ENCODE measurements around the gene BFSP2.

The BFSP2 gene

GRCh38 chr3:133408366-133408765 lies 8.5 kb downstream of the BFSP2 start:
- TF ChIP-seq, protein P1, sequence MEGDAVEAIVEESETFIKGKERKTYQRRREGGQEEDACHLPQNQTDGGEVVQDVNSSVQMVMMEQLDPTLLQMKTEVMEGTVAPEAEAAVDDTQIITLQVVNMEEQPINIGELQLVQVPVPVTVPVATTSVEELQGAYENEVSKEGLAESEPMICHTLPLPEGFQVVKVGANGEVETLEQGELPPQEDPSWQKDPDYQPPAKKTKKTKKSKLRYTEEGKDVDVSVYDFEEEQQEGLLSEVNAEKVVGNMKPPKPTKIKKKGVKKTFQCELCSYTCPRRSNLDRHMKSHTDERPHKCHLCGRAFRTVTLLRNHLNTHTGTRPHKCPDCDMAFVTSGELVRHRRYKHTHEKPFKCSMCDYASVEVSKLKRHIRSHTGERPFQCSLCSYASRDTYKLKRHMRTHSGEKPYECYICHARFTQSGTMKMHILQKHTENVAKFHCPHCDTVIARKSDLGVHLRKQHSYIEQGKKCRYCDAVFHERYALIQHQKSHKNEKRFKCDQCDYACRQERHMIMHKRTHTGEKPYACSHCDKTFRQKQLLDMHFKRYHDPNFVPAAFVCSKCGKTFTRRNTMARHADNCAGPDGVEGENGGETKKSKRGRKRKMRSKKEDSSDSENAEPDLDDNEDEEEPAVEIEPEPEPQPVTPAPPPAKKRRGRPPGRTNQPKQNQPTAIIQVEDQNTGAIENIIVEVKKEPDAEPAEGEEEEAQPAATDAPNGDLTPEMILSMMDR (IDR thresholded peaks at IDR 0.05; ENCODE audit: low read depth, low read length), result no peak
- DNase-seq (ENCODE audit: extremely low read depth, low read depth), result no peak

DNA sequence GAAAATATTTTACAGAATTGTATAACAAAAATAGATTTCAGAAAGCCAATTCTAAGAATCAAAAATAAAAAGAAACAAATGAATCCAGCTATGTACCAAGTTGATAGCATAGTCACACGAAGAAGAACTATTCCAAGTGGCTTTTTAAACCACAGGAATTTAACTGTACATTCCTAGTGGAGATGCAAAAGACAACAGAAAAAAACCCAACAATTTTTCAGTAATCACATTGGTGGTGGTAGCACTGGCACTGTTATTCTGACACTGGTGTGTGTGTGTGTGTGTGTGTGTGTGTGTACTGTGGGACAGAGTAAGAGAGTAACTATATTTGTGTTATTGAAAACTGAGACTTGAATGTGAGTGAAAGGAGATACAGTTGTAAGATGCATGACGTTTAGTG lies 9.1 kb downstream of the BFSP2 start:
- TF ChIP-seq, protein P1 (IDR thresholded peaks at IDR 0.05; ENCODE audit: low read depth, low read length), result no peak
- DNase-seq (ENCODE audit: extremely low read depth, low read depth), result no peak

DNA sequence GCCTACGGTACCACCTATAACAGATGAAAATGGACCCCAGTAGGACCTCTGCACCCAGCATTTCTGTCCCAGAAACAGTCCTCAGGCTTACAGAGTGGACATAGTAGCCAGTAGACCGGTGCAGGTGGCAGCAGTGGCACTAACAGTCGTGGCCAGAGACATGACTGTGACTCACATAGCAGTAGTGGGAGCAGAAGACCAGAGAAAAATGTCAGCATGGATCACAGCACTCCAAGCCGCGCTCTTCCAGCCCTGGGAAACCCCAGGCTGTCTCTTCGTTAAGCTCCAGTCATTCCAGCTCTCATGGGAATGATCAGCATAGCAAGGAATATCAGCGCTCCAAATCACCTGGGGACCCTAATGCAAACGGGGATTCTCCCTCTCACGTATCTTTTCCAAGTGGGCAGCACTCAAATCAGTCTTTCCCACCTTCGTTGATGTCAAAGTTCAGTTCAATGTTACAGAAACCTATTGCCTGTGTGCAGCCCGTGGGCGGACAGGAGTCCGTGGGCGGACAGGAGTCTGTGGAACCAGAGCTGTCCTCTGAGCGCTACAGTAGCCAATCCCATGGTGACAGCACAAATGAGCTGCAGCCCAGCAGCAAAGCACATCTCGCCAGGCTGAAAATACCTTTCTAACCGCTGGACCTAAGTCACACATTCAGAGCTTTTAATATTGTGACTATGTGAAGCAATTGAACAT lies 10.5 kb downstream of the BFSP2 start:
- DNase-seq (ENCODE audit: extremely low read depth, low read depth), result no peak
- TF ChIP-seq, protein P1 (IDR thresholded peaks at IDR 0.05; ENCODE audit: low read depth, low read length), result no peak

DNA sequence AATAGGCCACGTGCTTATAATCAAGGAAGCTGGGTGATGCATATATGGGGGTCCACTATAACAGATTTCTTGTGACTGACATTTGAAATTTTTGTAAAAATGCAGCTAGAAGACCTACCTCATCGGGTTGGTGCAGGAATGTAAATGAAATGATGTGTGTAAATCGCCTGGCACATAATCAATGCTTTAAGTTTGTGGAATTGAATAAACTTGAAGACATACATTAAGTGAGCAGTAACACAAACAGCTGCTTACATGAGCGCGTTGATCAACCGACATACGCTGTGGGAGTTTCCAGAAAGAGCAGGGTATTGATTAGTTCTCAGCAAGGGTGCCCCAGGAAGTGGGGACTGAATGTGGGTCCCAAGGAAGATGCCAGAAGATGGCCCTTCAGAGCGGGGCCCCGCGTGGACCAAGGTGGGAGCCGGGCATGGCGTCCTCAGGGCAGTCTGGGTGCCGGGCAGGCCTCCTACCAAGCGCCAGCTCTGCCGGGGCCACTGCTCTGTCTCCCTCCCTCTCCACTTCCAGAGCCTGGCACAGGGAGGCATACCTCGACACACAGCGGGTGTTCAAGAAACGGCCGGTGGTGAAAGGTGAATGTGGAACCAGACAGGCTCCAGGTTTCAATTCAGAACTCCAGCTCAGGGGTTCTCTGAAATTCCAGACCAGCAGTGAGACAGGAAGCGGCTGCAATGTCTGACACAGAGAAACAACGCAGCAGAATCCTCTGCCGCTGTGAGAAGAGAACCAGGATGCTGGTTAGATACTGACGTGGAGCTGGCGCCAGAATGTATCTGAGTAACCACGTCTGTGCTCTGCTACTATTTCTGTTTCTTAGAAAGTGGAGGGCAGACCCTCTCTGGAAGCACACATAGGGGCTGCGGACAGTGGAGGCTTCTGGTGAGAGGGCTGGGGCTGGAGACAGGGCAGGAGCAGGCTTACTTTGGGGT lies 12.6 kb downstream of the BFSP2 start:
- no peak for DNase-seq (ENCODE audit: extremely low read depth, low read depth)
- TF ChIP-seq, protein P1 (IDR thresholded peaks at IDR 0.05; ENCODE audit: low read depth, low read length), result no peak

DNA sequence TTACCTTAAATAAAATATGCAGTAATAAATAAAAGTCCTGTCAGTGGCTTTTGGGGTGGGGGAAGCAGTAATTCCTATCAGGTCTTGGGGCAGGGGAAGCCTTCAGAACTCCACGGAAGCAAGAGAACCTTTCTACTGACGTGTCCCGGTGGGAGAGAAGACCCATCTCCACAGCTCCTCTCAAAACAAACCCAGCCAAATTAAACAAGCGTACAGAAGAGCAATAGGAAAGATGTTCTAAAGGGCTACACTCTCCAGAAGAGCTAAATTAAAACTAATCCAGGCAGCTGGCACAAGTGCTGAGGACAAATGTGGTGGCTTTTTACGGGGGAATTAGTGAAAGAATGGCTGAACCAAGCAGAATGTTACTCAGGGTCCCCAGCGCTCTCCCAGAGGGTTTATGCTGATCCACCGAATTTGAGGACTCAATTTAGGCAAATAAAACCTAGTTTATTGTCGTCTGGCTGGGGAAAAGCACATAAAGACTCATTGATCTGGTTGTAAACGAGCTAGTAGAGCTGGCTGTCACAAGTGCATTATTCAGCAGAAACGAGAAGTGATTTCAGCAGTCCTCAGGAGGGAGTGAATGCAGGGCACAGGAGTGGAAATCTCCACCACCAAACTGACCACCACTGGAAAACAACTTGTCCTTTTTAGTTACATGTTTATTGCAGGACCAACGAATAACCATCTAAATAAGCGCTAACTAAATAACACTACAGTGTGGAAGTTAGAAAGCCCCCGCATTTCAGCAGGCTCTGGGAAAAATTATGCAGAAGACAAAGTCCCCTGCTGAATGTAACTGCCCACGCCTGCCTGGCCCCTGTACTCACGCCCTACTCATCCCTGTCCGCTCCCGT lies 13.5 kb downstream of the BFSP2 start:
- no peak for DNase-seq (ENCODE audit: extremely low read depth, low read depth)
- TF ChIP-seq, protein P1 (IDR thresholded peaks at IDR 0.05; ENCODE audit: low read depth, low read length), result no peak

- TF ChIP-seq, protein P1 (IDR thresholded peaks at IDR 0.05; ENCODE audit: low read depth, low read length), result no peak
- no peak for DNase-seq (ENCODE audit: extremely low read depth, low read depth)
These were observed 14.2 kb downstream of the BFSP2 start for GRCh38 chr3:133414021-133414392.

All from AG09319 (cell line).